Spleen (tissue), 13 donors: ENCODE results near the gene AAGAB. TPM values are rescaled to one million over a fixed set of nuclear protein-coding genes. Genes with fewer than 3 reads are reported as not detected.

Experiments used
- DNase-seq: peaks from one replicate; pipeline ENCODE4 v3.0.0-alpha.2; 2020
- H3K27ac ChIP-seq, 8 donors: fragments of 200-600 bp; sonication (generic) in 7 of 8; 1 replicate in 4 of 8; 2 replicates in 4 of 8; pipeline versions ENCODE4 v1.5.0 to v1.8.0; 2016 to 2021; ENCODE audit warnings: inconsistent platforms in 4 of 8, mild to moderate bottlenecking in 4 of 8, moderate library complexity in 1 of 8
- H3K27me3 ChIP-seq, 7 donors: fragments of 200-600 bp; sonication (generic) in 6 of 7; replicated peaks in 1 of 7; 1 replicate in 4 of 7; 2 replicates in 3 of 7; pipeline versions ENCODE4 v1.5.0 to v1.8.0; 2016 to 2021; ENCODE audit warnings: inconsistent platforms in 3 of 7, mild to moderate bottlenecking in 1 of 7
- H3K36me3 ChIP-seq, 6 donors: fragments of 200-600 bp; sonication (generic) in 5 of 6; 1 replicate in 4 of 6; 2 replicates in 2 of 6; pipeline versions ENCODE4 v1.5.0 to v1.8.0; 2016 to 2021; ENCODE audit warnings: inconsistent platforms in 2 of 6
- H3K4me1 ChIP-seq, 6 donors: fragments of 200-600 bp; sonication (generic) in 5 of 6; 1 replicate in 3 of 6; 2 replicates in 3 of 6; pipeline versions ENCODE4 v1.5.0 to v1.8.0; 2016 to 2021; ENCODE audit warnings: inconsistent platforms in 3 of 6
- H3K4me3 ChIP-seq, 8 donors: fragments of 200-600 bp; sonication (generic) in 7 of 8; 1 replicate in 4 of 8; 2 replicates in 4 of 8; pipeline versions ENCODE4 v1.5.0 to v1.8.0; 2016 to 2021; ENCODE audit warnings: inconsistent platforms in 4 of 8, mild to moderate bottlenecking in 4 of 8, moderate library complexity in 2 of 8
- H3K9me3 ChIP-seq, 8 donors: fragments of 200-600 bp; sonication (generic) in 7 of 8; 1 replicate in 4 of 8; 2 replicates in 4 of 8; pipeline versions ENCODE4 v1.5.0 to v1.8.0; 2016 to 2021; ENCODE audit warnings: inconsistent platforms in 4 of 8
- CTCF ChIP-seq, 11 experiments: fragments of 200-600 bp in 7 of 11; fragments of 450-650 bp in 4 of 11; sonication (generic) in 4 of 11; IDR thresholded peaks in 8 of 11; conservative IDR thresholded peaks in 3 of 11; 1 replicate in 7 of 11; 2 replicates in 4 of 11; pipeline versions ENCODE4 v1.4.0 to v1.8.0; 2016 to 2021; ENCODE audit warnings: antibody characterized with exemption in 11 of 11, inconsistent platforms in 4 of 11, mild to moderate bottlenecking in 1 of 11
- POLR2A ChIP-seq, 3 donors: fragments of 450-650 bp; IDR thresholded peaks; one replicate each; pipeline ENCODE4 v1.5.1; 2017; ENCODE audit warnings: antibody characterized with exemption in 3 of 3, mild to moderate bottlenecking in 1 of 3
- POLR2AphosphoS5 ChIP-seq, 3 donors: sonication (generic); formaldehyde crosslinking; IDR thresholded peaks; one replicate each; pipeline ENCODE4 v1.5.1; 2017; ENCODE audit warnings: antibody characterized with exemption in 3 of 3
- WGBS, 5 donors: extraction: QIAGEN DNeasy Blood & Tissue Kit in 3 of 5; methylation state at CpG; one replicate each; pipeline versions ENCODE4 v1.1.5 to v1.1.7; 2013 to 2018; 5-methylcytosine and 5-hydroxymethylcytosine counted together
- intact Hi-C: fragments of 100-400 bp; cut with DNase I; formaldehyde crosslinking; loops from one replicate; pipeline ENCODE4 v1.15.0; 2023; ENCODE audit warnings: low total_unique reads
- long read RNA-seq, 2 donors: transcript quantifications; one replicate each; lab custom pipeline, GENCODE V29; 2026
- polyA plus RNA-seq, 3 donors: library from polyadenylated mRNA; stranded (reverse); fragments of 200-250 nt; gene quantifications; one replicate each; pipeline ENCODE4 v1.2.1, GENCODE V29; 2013
- total RNA-seq, 7 donors: library from RNA; depleted of rRNA in 3 of 7; stranded (reverse); fragments of >200 nt in 3 of 7; fragmentation: NEBNext Ultra II Directional in 4 of 7; extraction: Animal tissue kit (Norgen Biotek cat#: 25700) in 4 of 7; gene quantifications; one replicate each; pipeline versions ENCODE4 v1.1.0 to v1.2.1, GENCODE V29; 2016 to 2021
- donor health status: healthy with polysubstance abuse.
- donor health status: DM: no; HTN: no; CAD: no; lungs with moderate emphysema.
- donor health status: DM: no; HTN: no; CAD: no.
- donor health status: Bipolar disorder and iron deficiency.
- donor health status: healthy.
- donor health status: DM: no; HTN: no; CAD: no.
- donor health status: DM: yes; HTN: yes; CAD: no.

AAGAB gene
- total RNA-seq, result 10 to 100 TPM; 20.6 to 39.3 (median 28.1) TPM
- polyA plus RNA-seq, result 10 to 100 TPM; 13.2 to 20.8 (median 14.3) TPM
- long read RNA-seq, donor 1, partial matches to known transcripts, result 0 of 3 reads
- long read RNA-seq, donor 1, other reads (novel, unspliced or antisense), result 0 of 3 reads
- long read RNA-seq, donor 2, partial matches to known transcripts, result 0 of 2 reads
- long read RNA-seq, donor 2, other reads (novel, unspliced or antisense), result 0 of 2 reads

- Histone ChIP-seq H3K4me3 (peak within 1 kb of the TSS; percentile 65 to 98 (median 86)), H3K27ac (peak within 1 kb of the TSS; percentile 47 to 91 (median 85)), H3K27me3 (no peaks in the 10 kb centered on the region), H3K36me3 (no peaks in the 10 kb centered on the region), H3K4me1 (peaks cover 13 to 53% (median 30%) of the 10 kb centered on the region in 6 donors), H3K9me3 (no peaks in the 10 kb centered on the region)
- whole genome bisulfite sequencing, 5 donors, result 0 to 1% (median 0%) methylated on average over 21 to 76 of the region's 76 CpGs
- intact Hi-C loops, result no loop called here
- TF ChIP-seq POLR2AphosphoS5 (IDR thresholded peaks at IDR 0.05), result peak; percentile 93 to 96 (median 94)
- TF ChIP-seq POLR2A (IDR thresholded peaks at IDR 0.05), result peak in 1 of 3 donors; percentile 21
- TF ChIP-seq CTCF (IDR thresholded peaks at IDR 0.05 in 8 of 11, conservative IDR thresholded peaks at IDR 0.05 in 3 of 11), result peak in 4 of 11 experiments; percentile 24 to 51 (median 32)
- peak; percentile 100 for DNase-seq
These were observed at the start of gene AAGAB, which contains the start of gene IQCH for GRCh38 chr15:67254238-67255175. TSS of gene AAGAB (minus strand) at chr15:67254661. CDS start at chr15:67254631, 30 bp downstream. TSS of gene IQCH (plus strand) at chr15:67254786. CDS start at chr15:67254897, 111 bp downstream.

- intact Hi-C loops, result loop anchor here (2.0 kb wide), 1 partner anchor 357 kb away; no protein-coding TSS in a partner anchor
- 70 to 78% (median 73%) methylated on average over 4 of the region's 4 CpGs for WGBS, 5 donors
- no peaks in the 10 kb centered on the region for H3K4me1 ChIP-seq
- no peaks in the 10 kb centered on the region for H3K36me3 ChIP-seq
- no peak overlapping the region for H3K27ac ChIP-seq
- no peaks in the 10 kb centered on the region for H3K9me3 ChIP-seq
- TF ChIP-seq POLR2AphosphoS5 (IDR thresholded peaks at IDR 0.05) (no peak), POLR2A (IDR thresholded peaks at IDR 0.05) (no peak), CTCF (IDR thresholded peaks at IDR 0.05 in 8 of 11, conservative IDR thresholded peaks at IDR 0.05 in 3 of 11) (peak in 9 of 11 experiments; percentile 7 to 59 (median 48))
- no peak for DNase-seq
- no peaks in the 10 kb centered on the region for H3K27me3 ChIP-seq
- H3K4me3 ChIP-seq, result no peak overlapping the region
These were observed 49.3 kb upstream of the AAGAB start for GRCh38 chr15:67303490-67304363.

GRCh38 chr15:67300266-67301025, 46.0 kb upstream of the AAGAB start:
- TF ChIP-seq POLR2A (IDR thresholded peaks at IDR 0.05) (no peak), CTCF (IDR thresholded peaks at IDR 0.05 in 8 of 11, conservative IDR thresholded peaks at IDR 0.05 in 3 of 11) (no peak), POLR2AphosphoS5 (IDR thresholded peaks at IDR 0.05) (no peak)
- 71 to 86% (median 81%) methylated on average over 2 of the region's 2 CpGs for WGBS, 5 donors
- Histone ChIP-seq H3K27ac (no peak overlapping the region), H3K9me3 (no peaks in the 10 kb centered on the region), H3K4me1 (peaks cover 0 to 10% (median 0%) of the 10 kb centered on the region in 6 donors), H3K4me3 (no peak overlapping the region), H3K36me3 (no peaks in the 10 kb centered on the region), H3K27me3 (no peaks in the 10 kb centered on the region)
- DNase-seq, result no peak
- intact Hi-C loops, result no loop called here
